ENCODE results near the gene BRDT. TPM values are rescaled to one million over a fixed set of nuclear protein-coding genes. Genes with fewer than 3 reads are reported as not detected.
A peak's percentile ranks its signal among the peaks of the same experiment; 100 is the strongest.

Gene BRDT
- not detected for total RNA-seq
- long read RNA-seq = 0 reads

GRCh38 chr1:91949356-91949699 is at the start of gene BRDT:
TSS of gene BRDT (plus strand) at chr1:91949401. CDS start at chr1:91962755, 13,354 bp downstream.
- ATAC-seq (no peak), DNase-seq (no peak)
- intact Hi-C loops (cut with micrococcal nuclease) = no loop called here

GRCh38 chr1:91900562-91900961 is 48.6 kb upstream of the BRDT start:
- intact Hi-C loops (cut with micrococcal nuclease) = no loop called here
- ATAC-seq (no peak), DNase-seq (no peak)

GRCh38 chr1:91901231-91901630 is 48.0 kb upstream of the BRDT start:
- DNase-seq (no peak), ATAC-seq (no peak)
- intact Hi-C loops (cut with micrococcal nuclease) = no loop called here

GRCh38 chr1:91912266-91912665 is 36.9 kb upstream of the BRDT start:
- intact Hi-C loops (cut with micrococcal nuclease) = no loop called here
- DNase-seq = no peak
- no peak for ATAC-seq

- intact Hi-C loops (cut with micrococcal nuclease) = no loop called here
- no peak for ATAC-seq
- no peak for DNase-seq
These were observed 36.2 kb upstream of the BRDT start for GRCh38 chr1:91913018-91913417.

DNA sequence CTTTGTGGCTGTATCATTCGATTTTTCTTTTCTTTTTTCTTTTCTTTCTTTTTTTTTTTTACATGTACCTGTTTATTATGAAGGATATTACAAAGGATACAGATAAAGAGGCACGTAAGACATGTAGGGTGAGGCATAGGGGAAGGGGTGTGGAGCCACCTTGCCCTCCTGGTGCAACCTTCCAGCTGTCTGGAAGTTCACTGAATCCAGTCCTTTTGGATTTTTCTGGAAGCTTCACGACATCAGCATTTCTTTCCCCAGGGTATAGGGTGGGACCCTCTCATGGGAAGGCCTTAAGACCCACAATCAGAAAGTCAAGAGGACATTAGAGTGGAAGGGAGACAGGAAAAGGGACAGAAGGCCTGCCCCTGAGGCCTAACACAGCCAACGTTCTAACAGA is 33.2 kb upstream of the BRDT start:
- DNase-seq = no peak
- intact Hi-C loops (cut with micrococcal nuclease) = no loop called here
- no peak for ATAC-seq

GRCh38 chr1:91916811-91917460 is 32.3 kb upstream of the BRDT start:
- DNase-seq (no peak), ATAC-seq (no peak)
- intact Hi-C loops (cut with micrococcal nuclease) = no loop called here

DNA sequence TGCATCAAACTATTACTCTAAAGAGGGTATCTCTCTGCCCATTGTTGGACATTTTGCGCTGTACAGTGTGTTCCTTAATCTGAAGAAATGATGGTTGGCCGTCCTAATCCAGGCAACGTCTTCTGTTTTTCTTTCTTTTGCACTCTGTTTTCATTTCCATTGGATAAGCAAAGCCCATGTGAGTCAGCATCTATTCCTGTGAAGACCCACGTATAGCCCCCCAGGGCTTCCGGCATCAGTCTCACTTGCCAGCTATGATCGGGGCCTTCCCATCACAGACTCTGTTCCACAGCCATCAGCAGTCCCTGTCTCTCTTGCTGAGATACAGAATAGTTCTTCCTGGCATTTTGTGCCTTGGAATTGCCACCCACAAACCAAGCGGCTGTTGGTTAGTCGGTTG is 29.2 kb upstream of the BRDT start:
- DNase-seq (no peak), ATAC-seq (no peak)
- intact Hi-C loops (cut with micrococcal nuclease) = no loop called here

GRCh38 chr1:91924146-91924545 is 25.1 kb upstream of the BRDT start:
- no peak for DNase-seq
- ATAC-seq = no peak
- intact Hi-C loops (cut with micrococcal nuclease) = no loop called here

DNA sequence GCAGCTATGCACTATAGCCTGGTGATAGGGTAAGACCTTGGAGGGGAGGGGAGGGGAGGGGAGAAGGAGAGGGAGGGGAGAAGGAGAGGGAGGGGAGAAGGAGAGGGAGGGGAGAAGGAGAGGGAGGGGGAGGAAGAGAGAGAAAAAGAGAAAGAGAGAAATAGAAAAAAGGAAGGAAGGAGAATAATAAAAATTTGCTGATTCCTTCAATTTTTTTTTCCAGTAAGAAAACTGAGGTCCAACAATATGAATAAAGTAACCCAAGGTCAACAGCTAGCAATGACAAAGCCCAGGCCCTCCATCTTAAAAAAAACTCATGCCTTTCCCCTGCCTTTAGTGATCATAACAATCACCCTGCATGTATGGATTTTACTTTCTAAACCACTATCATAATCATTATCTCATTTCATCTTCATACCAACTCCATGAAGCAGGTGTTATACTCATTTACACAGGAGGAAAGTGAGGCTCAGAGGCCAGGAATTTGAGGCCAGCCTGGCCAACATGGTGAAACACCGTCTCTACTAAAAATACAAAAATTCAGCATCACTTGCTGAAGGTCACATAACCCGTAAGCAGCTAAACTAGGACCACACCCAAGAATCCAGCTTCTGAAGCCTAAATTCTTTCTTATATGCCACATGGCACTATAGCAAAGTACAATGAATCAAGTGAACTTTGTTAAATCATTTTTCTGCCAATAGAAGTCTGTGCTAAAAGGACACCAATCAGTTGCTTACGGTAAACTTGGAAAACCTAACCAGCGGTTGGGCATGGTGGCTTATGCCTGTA is 23.4 kb upstream of the BRDT start:
- DNase-seq (no peak), ATAC-seq (no peak)
- intact Hi-C loops (cut with micrococcal nuclease) = loop anchor here (5.0 kb wide), 1 partner anchor 414 kb away; no protein-coding TSS in a partner anchor

- intact Hi-C loops (cut with micrococcal nuclease) = loop anchor here (5.0 kb wide), 1 partner anchor 416 kb away; no protein-coding TSS in a partner anchor
- ATAC-seq (no peak), DNase-seq (no peak)
These were observed 21.2 kb upstream of the BRDT start for GRCh38 chr1:91928026-91928425.

GRCh38 chr1:91929250-91929649 is 20.0 kb upstream of the BRDT start:
- intact Hi-C loops (cut with micrococcal nuclease) = loop anchor here (5.0 kb wide), 1 partner anchor 417 kb away; no protein-coding TSS in a partner anchor
- DNase-seq (no peak), ATAC-seq (peak; percentile 69)

DNA sequence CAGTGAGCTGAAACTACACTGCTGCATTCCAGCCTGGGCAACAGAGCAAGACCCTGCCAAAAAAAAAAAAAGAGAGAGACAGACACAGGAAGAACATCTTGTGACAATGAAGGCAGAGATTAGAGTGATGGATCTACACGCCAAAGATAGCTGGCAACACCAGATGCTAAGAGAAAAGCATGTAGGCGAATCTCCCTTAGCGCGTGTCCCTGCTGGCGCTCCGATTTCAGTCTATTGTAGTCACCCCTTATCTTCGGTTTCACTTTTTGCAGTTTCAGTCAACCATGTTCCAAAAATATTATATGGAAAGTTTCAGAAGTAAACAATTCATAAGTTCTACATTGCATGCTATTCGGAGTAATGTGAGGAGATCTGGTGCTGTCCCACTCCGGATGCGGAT is 11.6 kb upstream of the BRDT start:
- DNase-seq (no peak), ATAC-seq (no peak)
- intact Hi-C loops (cut with micrococcal nuclease) = no loop called here

GRCh38 chr1:91940496-91940895 is 8.7 kb upstream of the BRDT start:
- DNase-seq (no peak), ATAC-seq (no peak)
- intact Hi-C loops (cut with micrococcal nuclease) = no loop called here

DNA sequence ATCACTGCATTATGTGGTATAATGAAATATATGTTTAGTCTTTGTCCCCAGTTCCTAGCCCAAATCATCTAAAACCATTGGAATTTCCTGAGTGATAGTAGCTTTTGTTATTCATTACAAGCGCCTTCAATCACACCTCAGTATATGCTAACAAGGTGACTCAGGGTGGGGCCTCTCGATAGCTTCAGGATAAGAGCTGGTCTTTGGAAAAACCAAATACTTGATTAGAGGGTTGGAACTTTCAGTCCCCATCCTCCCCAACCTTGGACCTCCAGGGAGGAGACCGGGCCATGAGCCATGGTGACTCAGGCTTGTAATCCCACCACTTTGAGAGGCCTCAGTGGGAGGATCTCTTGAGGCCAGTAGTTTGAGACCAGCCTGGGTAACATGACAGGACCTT is 5.1 kb upstream of the BRDT start:
- ATAC-seq = no peak

GRCh38 chr1:91948097-91948496 is 1.1 kb upstream of the BRDT start:
- DNase-seq = no peak
- no peak for ATAC-seq
- intact Hi-C loops (cut with micrococcal nuclease) = no loop called here

More for the DNA sequence above, 5.1 kb upstream of the BRDT start:
- no peak for DNase-seq
- intact Hi-C loops (cut with micrococcal nuclease) = no loop called here

GRCh38 chr1:91948501-91949355 is 473 bp upstream of the BRDT start:
- ATAC-seq (no peak), DNase-seq (no peak)
- intact Hi-C loops (cut with micrococcal nuclease) = no loop called here

DNA sequence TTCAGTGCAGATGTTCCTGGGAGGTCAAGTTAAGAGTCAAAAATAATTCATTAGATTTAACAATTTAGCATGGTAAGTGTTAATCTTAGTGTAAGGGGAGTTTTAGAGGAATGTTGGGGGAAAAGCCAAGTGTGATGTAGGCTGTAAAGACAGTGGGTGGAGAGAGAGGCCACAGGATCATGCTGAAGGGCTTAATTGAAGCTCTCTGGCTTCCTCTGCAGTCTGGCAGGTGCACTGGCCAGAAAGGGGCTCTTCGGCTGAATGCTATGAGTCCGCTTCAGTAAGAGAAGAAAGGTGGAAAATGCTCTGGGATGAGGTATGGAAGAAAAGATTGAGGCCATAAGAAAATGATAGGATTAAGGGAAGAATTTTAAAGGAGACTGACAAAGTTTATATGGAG is 3.0 kb downstream of the BRDT start:
- no peak for ATAC-seq
- intact Hi-C loops (cut with micrococcal nuclease) = no loop called here

GRCh38 chr1:91958926-91959325 is 9.7 kb downstream of the BRDT start:
- ATAC-seq (no peak), DNase-seq (no peak)
- intact Hi-C loops (cut with micrococcal nuclease) = no loop called here

More for the DNA sequence above, 3.0 kb downstream of the BRDT start:
- no peak for DNase-seq

DNA sequence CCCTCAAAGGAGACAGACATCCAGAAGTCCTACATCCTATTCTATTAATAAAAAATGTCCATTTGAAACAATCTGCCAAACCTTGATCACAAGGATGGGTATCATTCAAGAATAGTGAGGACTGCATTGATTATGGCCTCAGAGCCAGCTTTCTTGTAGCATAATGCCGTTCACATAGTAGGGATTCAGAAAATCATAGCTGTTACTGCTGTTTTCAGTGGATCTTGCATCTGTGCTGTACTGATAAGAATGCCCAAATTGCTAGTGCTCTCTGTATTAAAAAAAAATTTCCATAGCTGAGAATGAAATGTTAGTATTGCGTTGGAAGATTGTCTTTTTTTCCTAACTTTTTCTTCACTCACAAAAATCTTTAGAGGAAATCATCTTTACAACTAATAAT is 19.1 kb downstream of the BRDT start:
- DNase-seq (no peak), ATAC-seq (no peak)
- intact Hi-C loops (cut with micrococcal nuclease) = no loop called here
